Peyer's patch (tissue), 4 donors: ENCODE measurements around the gene MYL6B. TPM values are rescaled to one million over a fixed set of nuclear protein-coding genes. Genes with fewer than 3 reads are reported as not detected.

Source experiments
- DNase-seq, 3 donors: peaks; one replicate each; pipeline ENCODE4 v3.0.0-alpha.2; 2017 to 2019
- H3K27ac ChIP-seq, 4 donors: fragments of 200-600 bp; sonication (generic); one replicate each; pipeline ENCODE4 v1.5.1; 2016 to 2019
- H3K27me3 ChIP-seq, 2 donors: fragments of 200-600 bp; sonication (generic); one replicate each; pipeline ENCODE4 v1.5.1; 2019
- H3K36me3 ChIP-seq, 3 donors: fragments of 200-600 bp; sonication (generic); one replicate each; pipeline ENCODE4 v1.5.1; 2016 to 2019
- H3K4me1 ChIP-seq, 4 donors: fragments of 200-600 bp; sonication (generic); one replicate each; pipeline ENCODE4 v1.5.1; 2016 to 2019
- H3K4me3 ChIP-seq, 4 donors: fragments of 200-600 bp; sonication (generic); 1 replicate in 3 of 4; 2 replicates in 1 of 4; pipeline ENCODE4 v1.5.1; 2016 to 2019; ENCODE audit warnings: mild to moderate bottlenecking in 1 of 4
- H3K9me3 ChIP-seq, 4 donors: fragments of 200-600 bp; sonication (generic); one replicate each; pipeline ENCODE4 v1.5.1; 2016 to 2019; ENCODE audit warnings: mild to moderate bottlenecking in 1 of 4
- CTCF ChIP-seq, 6 experiments: fragments of 450-650 bp in 4 of 6; fragments of 200-600 bp in 2 of 6; sonication (generic) in 1 of 6; IDR thresholded peaks; one replicate each; pipeline ENCODE4 v1.5.1; 2017 to 2019; ENCODE audit warnings: antibody characterized with exemption in 6 of 6, mild to moderate bottlenecking in 3 of 6, moderate library complexity in 1 of 6
- POLR2A ChIP-seq, 2 donors: fragments of 450-650 bp; IDR thresholded peaks; one replicate each; pipeline ENCODE4 v1.5.1; 2017; ENCODE audit warnings: antibody characterized with exemption in 2 of 2, mild to moderate bottlenecking in 2 of 2, moderate library complexity in 2 of 2
- total RNA-seq, 4 donors: library from RNA; depleted of rRNA; stranded (reverse); fragments of >200 nt; gene quantifications; one replicate each; pipeline ENCODE4 v1.1.0, GENCODE V29; 2016

The MYL6B gene
- total RNA-seq, 4 donors from 2014 or later: 16.0 to 46.2 (median 21.3) TPM

- peaks cover 0 to 27% (median 6%) of the 10 kb centered on the region in 4 donors for H3K4me1 ChIP-seq
- H3K27ac ChIP-seq: peak overlapping the region; percentile 84 to 98 (median 90)
- TF ChIP-seq POLR2A (IDR thresholded peaks at IDR 0.05): peak; percentile 7 to 48
- TF ChIP-seq CTCF (IDR thresholded peaks at IDR 0.05): peak; percentile 50 to 85 (median 71)
- no peaks in the 10 kb centered on the region for H3K9me3 ChIP-seq
- H3K36me3 ChIP-seq: no peaks in the 10 kb centered on the region
- DNase-seq: peak; percentile 80 to 84 (median 82)
- no peaks in the 10 kb centered on the region for H3K27me3 ChIP-seq
- peak overlapping the region; percentile 43 to 82 (median 56) for H3K4me3 ChIP-seq
These were observed 685 bp upstream of the MYL6B start for GRCh38 chr12:56151672-56152131.

GRCh38 chr12:56152756-56153677 lies 630 bp downstream of the MYL6B start:
- TF ChIP-seq CTCF (IDR thresholded peaks at IDR 0.05): no peak
- TF ChIP-seq POLR2A (IDR thresholded peaks at IDR 0.05): no peak
- no peaks in the 10 kb centered on the region for H3K9me3 ChIP-seq
- H3K27me3 ChIP-seq: no peaks in the 10 kb centered on the region
- peak overlapping the region; percentile 43 to 82 (median 56) for H3K4me3 ChIP-seq
- H3K36me3 ChIP-seq: no peaks in the 10 kb centered on the region
- peaks cover 0 to 26% (median 6%) of the 10 kb centered on the region in 4 donors for H3K4me1 ChIP-seq
- peak overlapping the region; percentile 84 to 98 (median 90) for H3K27ac ChIP-seq
- DNase-seq: no peak

GRCh38 chr12:56153678-56154065 lies 1.3 kb downstream of the MYL6B start:
- TF ChIP-seq POLR2A (IDR thresholded peaks at IDR 0.05) (no peak), CTCF (IDR thresholded peaks at IDR 0.05) (no peak)
- no peak for DNase-seq
- Histone ChIP-seq H3K4me1 (peaks cover 0 to 26% (median 6%) of the 10 kb centered on the region in 4 donors), H3K27ac (no peak overlapping the region), H3K36me3 (no peaks in the 10 kb centered on the region), H3K4me3 (no peak overlapping the region), H3K9me3 (no peaks in the 10 kb centered on the region), H3K27me3 (no peaks in the 10 kb centered on the region)

GRCh38 chr12:56154246-56154771 lies 1.9 kb downstream of the MYL6B start:
- no peak overlapping the region for H3K4me3 ChIP-seq
- DNase-seq: no peak
- H3K9me3 ChIP-seq: no peaks in the 10 kb centered on the region
- H3K36me3 ChIP-seq: no peaks in the 10 kb centered on the region
- no peak for TF ChIP-seq CTCF (IDR thresholded peaks at IDR 0.05)
- no peak for TF ChIP-seq POLR2A (IDR thresholded peaks at IDR 0.05)
- H3K27ac ChIP-seq: no peak overlapping the region
- peaks cover 0 to 26% (median 7%) of the 10 kb centered on the region in 4 donors for H3K4me1 ChIP-seq
- H3K27me3 ChIP-seq: no peaks in the 10 kb centered on the region

- no peaks in the 10 kb centered on the region for H3K9me3 ChIP-seq
- peaks cover 0 to 30% (median 12%) of the 10 kb centered on the region in 4 donors for H3K4me1 ChIP-seq
- no peak for DNase-seq
- H3K27me3 ChIP-seq: no peaks in the 10 kb centered on the region
- H3K27ac ChIP-seq: no peak overlapping the region
- TF ChIP-seq CTCF (IDR thresholded peaks at IDR 0.05) (no peak), POLR2A (IDR thresholded peaks at IDR 0.05) (no peak)
- peaks cover 0 to 4% (median 0%) of the 10 kb centered on the region in 3 donors for H3K36me3 ChIP-seq
- H3K4me3 ChIP-seq: no peak overlapping the region
These were observed 2.4 kb downstream of the MYL6B start for GRCh38 chr12:56154818-56155217.
